ENCODE measurements around the gene GPR180. TPM values are rescaled to one million over a fixed set of nuclear protein-coding genes. Genes with fewer than 3 reads are reported as not detected.
A peak's percentile ranks its signal among the peaks of the same experiment; 100 is the strongest.

The GPR180 gene
- total and polyA plus RNA-seq, 2 experiments from 2014 or later, result 3.7 to 9.5 TPM

DNA sequence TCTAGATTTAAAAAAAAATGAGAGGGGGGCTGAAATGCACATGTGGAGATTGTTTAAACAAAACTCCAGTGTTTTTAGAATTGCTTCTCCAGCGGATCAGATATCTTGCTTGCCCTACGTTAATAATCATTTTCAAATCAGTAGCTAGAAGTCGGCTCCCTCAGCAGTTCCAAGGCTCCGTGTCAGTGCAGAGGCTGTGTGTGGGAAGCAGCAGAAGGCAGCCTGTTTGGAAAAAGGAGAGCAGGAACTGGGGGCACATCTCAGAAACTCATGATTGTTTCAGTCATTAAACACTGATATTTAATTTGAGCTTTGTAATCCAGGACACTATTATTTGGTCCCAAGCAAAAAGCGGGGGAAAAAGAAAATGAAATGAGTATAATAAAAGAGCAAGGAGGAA, 59.7 kb downstream of the GPR180 start (continued):
- TF ChIP-seq, protein P1, sequence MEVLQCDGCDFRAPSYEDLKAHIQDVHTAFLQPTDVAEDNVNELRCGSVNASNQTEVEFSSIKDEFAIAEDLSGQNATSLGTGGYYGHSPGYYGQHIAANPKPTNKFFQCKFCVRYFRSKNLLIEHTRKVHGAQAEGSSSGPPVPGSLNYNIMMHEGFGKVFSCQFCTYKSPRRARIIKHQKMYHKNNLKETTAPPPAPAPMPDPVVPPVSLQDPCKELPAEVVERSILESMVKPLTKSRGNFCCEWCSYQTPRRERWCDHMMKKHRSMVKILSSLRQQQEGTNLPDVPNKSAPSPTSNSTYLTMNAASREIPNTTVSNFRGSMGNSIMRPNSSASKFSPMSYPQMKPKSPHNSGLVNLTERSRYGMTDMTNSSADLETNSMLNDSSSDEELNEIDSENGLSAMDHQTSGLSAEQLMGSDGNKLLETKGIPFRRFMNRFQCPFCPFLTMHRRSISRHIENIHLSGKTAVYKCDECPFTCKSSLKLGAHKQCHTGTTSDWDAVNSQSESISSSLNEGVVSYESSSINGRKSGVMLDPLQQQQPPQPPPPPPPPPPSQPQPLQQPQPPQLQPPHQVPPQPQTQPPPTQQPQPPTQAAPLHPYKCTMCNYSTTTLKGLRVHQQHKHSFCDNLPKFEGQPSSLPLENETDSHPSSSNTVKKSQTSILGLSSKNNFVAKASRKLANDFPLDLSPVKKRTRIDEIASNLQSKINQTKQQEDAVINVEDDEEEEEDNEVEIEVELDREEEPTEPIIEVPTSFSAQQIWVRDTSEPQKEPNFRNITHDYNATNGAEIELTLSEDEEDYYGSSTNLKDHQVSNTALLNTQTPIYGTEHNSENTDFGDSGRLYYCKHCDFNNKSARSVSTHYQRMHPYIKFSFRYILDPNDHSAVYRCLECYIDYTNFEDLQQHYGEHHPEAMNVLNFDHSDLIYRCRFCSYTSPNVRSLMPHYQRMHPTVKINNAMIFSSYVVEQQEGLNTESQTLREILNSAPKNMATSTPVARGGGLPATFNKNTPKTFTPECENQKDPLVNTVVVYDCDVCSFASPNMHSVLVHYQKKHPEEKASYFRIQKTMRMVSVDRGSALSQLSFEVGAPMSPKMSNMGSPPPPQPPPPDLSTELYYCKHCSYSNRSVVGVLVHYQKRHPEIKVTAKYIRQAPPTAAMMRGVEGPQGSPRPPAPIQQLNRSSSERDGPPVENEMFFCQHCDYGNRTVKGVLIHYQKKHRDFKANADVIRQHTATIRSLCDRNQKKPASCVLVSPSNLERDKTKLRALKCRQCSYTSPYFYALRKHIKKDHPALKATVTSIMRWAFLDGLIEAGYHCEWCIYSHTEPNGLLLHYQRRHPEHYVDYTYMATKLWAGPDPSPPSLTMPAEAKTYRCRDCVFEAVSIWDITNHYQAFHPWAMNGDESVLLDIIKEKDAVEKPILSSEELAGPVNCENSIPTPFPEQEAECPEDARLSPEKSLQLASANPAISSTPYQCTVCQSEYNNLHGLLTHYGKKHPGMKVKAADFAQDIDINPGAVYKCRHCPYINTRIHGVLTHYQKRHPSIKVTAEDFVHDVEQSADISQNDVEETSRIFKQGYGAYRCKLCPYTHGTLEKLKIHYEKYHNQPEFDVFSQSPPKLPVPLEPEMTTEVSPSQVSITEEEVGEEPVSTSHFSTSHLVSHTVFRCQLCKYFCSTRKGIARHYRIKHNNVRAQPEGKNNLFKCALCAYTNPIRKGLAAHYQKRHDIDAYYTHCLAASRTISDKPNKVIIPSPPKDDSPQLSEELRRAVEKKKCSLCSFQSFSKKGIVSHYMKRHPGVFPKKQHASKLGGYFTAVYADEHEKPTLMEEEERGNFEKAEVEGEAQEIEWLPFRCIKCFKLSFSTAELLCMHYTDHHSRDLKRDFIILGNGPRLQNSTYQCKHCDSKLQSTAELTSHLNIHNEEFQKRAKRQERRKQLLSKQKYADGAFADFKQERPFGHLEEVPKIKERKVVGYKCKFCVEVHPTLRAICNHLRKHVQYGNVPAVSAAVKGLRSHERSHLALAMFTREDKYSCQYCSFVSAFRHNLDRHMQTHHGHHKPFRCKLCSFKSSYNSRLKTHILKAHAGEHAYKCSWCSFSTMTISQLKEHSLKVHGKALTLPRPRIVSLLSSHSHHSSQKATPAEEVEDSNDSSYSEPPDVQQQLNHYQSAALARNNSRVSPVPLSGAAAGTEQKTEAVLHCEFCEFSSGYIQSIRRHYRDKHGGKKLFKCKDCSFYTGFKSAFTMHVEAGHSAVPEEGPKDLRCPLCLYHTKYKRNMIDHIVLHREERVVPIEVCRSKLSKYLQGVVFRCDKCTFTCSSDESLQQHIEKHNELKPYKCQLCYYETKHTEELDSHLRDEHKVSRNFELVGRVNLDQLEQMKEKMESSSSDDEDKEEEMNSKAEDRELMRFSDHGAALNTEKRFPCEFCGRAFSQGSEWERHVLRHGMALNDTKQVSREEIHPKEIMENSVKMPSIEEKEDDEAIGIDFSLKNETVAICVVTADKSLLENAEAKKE (CRISPR knock-in tag; IDR thresholded peaks at IDR 0.05), result no peak
- TF ChIP-seq, protein P2, sequence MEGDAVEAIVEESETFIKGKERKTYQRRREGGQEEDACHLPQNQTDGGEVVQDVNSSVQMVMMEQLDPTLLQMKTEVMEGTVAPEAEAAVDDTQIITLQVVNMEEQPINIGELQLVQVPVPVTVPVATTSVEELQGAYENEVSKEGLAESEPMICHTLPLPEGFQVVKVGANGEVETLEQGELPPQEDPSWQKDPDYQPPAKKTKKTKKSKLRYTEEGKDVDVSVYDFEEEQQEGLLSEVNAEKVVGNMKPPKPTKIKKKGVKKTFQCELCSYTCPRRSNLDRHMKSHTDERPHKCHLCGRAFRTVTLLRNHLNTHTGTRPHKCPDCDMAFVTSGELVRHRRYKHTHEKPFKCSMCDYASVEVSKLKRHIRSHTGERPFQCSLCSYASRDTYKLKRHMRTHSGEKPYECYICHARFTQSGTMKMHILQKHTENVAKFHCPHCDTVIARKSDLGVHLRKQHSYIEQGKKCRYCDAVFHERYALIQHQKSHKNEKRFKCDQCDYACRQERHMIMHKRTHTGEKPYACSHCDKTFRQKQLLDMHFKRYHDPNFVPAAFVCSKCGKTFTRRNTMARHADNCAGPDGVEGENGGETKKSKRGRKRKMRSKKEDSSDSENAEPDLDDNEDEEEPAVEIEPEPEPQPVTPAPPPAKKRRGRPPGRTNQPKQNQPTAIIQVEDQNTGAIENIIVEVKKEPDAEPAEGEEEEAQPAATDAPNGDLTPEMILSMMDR (conservative IDR thresholded peaks at IDR 0.05; ENCODE audit: low read depth in 2 of 2), result no peak
- TF ChIP-seq JUNB (IDR thresholded peaks at IDR 0.05; ENCODE audit: unreplicated experiment), result no peak

DNA sequence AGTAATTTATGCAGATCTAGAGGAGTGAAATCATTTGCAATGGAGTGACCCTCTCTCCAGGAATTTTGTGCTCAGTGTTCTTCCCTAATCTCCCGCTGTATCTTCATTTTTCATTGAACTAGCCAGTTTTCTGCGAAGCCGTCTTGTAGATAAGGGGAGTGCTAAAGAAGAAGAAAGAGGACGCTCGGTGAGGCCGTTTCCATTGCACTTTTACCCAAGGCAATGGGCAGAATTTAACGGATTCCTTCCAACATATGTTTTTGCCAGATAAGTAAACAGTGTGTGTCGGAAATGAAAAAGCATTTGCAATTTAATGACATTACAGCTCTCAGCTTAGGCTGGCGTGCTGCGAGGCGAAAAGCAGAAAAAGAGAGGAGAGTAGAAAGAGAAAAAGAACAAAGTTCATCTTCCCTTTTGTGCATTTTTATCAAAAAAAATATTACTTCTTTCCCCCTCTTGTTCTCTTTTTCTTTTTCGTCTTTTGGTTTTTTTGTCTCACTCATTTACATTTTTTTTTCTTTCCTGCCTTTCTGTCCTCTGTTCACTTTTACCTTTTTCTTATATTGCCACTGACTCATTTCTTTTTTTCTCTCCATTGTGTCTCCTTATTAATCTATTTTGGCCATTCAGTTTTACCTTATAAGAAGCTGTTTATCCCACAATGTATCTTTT, 60.8 kb downstream of the GPR180 start:
- peaks cover 13% of the 10 kb centered on the region for H3K4me1 ChIP-seq (ENCODE audit: insufficient read depth)
- Mint-ChIP-seq H3K4me3 (no peak overlapping the region), H3K4me1 (peaks cover 32% of the 10 kb centered on the region), H3K27ac (no peak overlapping the region), H3K36me3 (ENCODE audit: low read depth) (no peaks in the 10 kb centered on the region), H3K27me3 (ENCODE audit: insufficient read depth, low read depth, poor library complexity) (peaks cover 8% of the 10 kb centered on the region), H3K9me3 (no peaks in the 10 kb centered on the region)
- no peak overlapping the region for H2AFZ ChIP-seq
- H3K4me2 ChIP-seq, result 0 out of 2 replicates have a peak overlapping the region, but pooled peaks have one; percentile 53
- H3K27me3 ChIP-seq (ENCODE audit: insufficient read depth), result no peaks in the 10 kb centered on the region
- no peaks in the 10 kb centered on the region for H3K36me3 ChIP-seq (ENCODE audit: insufficient read depth)
- DNase-seq (ENCODE audit: low spot score), result no peak
- peak overlapping the region; percentile 17; the same call in 1 of the 2 replicates for H3K4me3 ChIP-seq
- H3K27ac ChIP-seq (ENCODE audit: low read depth), result no peak overlapping the region
- H3K79me2 ChIP-seq (replicated peaks; ENCODE audit: insufficient read depth), result no peaks in the 10 kb centered on the region
- no peaks in the 10 kb centered on the region for H3F3A ChIP-seq (replicated peaks; ENCODE audit: low read depth)
- H4K20me1 ChIP-seq (replicated peaks; ENCODE audit: insufficient read depth), result no peaks in the 10 kb centered on the region
- no peaks in the 10 kb centered on the region for H3K9me2 ChIP-seq (ENCODE audit: insufficient read depth)
- no peak for ATAC-seq
- TF ChIP-seq, protein P2 (conservative IDR thresholded peaks at IDR 0.05; ENCODE audit: low read depth in 2 of 2), result no peak
- no peak for TF ChIP-seq ZNF114 (CRISPR knock-in tag; IDR thresholded peaks at IDR 0.05)
